HG03432 (cell line): Measurements from ENCODE around the gene SPATS2.
A peak's percentile ranks its signal among the peaks of the same experiment; 100 is the strongest.
"Not testable (repeated sequence)": the region's sequence is repeated elsewhere in the genome, so short reads cannot be mapped to it uniquely, and the experiment has no call there.

Experiments used
- ATAC-seq: cut with Tn5 transposase; IDR thresholded peaks from one replicate; pipeline ENCODE4 v1.9.1; 2021; ENCODE audit warnings: mild to moderate bottlenecking, moderate library complexity; ENCODE audit not compliant: unreplicated experiment

The SPATS2 gene

DNA sequence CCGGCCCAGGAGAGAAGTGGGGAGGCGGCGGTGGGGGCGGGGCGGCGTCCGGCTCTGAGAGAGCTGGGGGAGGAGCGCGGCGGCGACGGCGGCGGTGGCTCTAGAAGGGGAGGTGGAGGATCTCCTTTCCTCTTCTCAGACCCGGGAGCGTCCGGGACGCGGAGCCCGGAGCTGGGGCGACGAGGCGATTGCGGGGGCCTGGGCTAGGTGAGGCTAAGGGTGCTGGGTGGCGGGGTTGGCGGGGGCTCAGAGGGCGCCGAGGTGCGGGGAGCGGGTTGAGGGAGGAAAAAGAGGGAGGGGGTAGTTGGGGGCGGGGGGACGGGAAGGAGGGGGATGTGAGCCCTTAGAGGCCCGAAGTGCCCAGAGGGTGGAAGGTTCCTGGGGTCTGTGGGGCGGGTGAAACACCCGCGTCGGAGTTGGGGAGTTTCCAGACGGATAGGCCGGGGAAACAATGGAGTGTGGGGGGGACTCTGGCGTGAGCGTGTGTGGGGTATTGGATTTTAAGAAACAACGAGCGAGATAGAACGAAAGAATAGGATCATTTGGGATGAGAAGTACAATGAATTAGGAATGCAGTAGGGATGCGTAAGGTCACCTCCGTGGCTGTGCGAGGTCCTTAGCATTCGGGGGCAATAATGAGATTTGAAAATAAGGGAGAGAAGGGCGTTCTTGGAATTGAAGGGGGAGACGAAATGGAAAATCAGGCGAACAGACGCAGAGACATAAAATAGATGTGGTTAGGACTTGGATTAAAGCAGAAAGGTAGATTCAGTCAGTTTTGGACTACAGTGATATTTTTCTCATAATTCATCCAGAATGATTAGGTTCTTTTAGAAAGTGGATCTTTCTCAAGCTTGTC, at the start of gene SPATS2:
Gene SPATS2 (plus strand): TSS at position 82 of the 859 bp plus-strand sequence. CDS start 93,551 bp downstream, outside the sequence.
- no peak for ATAC-seq

DNA sequence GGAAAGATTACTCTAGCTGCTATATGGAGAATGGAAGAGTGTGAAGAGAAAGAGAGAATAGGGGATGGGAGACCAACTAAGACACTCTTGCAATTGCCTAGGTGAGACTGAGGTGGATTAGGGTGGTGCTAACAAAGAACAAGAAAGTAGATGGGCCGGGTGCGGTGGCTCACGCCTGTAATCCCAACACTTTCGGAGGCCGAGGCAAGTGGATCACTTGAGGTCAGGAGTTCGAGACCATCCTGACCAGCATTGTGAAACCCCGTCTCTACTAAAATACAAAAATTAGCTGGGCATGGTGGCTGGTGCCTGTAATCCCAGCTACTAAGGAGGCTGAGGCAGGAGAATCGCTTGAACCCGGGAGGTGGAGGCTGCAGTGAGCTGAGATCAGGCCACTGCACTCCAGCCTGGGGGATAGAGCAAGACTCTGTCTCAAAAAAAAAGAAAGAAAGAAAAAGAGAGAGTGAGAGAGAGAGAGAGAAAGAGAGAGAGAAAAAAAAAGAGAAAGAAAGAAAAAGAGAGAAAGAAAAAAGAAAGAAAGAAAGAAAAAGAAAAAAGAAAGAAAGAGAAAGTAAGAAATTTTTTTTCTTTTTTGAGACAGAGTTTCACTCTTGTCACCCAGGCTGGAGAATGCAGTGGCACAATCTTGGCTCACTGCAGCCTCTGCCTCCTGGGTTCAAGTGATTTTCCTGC, 46.7 kb upstream of the SPATS2 start:
- ATAC-seq: not testable (repeated sequence)

DNA sequence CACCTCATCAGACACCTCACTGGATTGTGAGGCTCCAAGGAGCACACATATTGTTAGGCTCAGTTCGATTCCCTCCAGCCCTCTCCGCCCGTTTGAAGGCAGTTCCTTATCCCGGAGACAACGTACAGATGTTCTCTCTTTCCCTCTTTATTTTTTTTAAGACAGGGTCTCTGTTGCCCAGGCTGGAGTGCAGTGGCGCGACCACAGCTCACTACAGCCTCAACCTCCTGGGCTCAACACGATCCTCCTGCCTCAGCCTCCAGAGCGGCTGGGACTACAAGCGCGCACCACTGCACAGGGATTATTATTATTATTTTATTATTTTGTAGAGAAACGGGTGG, 44.9 kb upstream of the SPATS2 start:
- no peak for ATAC-seq

- ATAC-seq: peak; percentile 99
Measured at GRCh38 chr12:49322708-49323523, 44.3 kb upstream of the SPATS2 start, which contains the start of gene TROAP. Gene TROAP, plus strand, starts transcription at chr12:49323255. Its CDS starts 354 bp downstream, at chr12:49323609.

DNA sequence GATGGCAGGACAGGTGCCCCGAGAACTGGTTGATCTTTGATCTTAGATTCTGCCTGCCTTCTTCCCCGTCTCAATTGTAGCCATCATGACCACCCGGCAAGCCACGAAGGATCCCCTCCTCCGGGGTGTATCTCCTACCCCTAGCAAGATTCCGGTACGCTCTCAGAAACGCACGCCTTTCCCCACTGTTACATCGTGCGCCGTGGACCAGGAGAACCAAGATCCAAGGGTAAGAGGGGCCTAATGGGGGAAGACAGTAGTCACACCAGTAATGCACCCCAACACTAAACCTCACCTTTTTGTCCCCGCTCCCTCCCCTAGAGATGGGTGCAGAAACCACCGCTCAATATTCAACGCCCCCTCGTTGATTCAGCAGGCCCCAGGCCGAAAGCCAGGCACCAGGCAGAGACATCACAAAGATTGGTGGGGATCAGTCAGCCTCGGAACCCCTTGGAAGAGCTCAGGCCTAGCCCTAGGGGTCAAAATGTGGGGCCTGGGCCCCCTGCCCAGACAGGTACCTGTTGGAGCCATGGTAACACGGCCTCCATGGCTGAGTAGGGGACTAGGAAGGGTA, 43.7 kb upstream of the SPATS2 start:
- ATAC-seq: no peak

- no peak for ATAC-seq
Measured at GRCh38 chr12:49325606-49326005, 41.7 kb upstream of the SPATS2 start.

DNA sequence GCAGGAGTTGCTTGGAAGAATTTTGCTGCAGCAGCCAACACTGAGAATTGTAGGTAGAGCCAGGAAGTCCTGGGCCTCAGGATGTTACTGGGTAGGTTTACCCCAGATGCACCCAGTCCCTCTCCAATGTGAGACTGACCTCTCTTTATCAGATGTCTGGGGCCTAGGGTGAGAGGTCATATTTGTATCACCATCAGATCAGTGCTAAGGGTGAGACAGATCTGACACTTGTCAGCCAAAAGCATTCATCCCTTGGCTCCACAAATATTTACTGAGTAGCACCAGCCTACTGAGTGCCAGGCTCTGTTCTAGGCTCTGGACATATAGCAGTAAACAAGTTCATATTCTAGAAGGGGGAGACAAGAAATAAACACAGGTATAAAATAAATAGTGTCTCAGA, 39.9 kb upstream of the SPATS2 start:
- ATAC-seq: no peak

DNA sequence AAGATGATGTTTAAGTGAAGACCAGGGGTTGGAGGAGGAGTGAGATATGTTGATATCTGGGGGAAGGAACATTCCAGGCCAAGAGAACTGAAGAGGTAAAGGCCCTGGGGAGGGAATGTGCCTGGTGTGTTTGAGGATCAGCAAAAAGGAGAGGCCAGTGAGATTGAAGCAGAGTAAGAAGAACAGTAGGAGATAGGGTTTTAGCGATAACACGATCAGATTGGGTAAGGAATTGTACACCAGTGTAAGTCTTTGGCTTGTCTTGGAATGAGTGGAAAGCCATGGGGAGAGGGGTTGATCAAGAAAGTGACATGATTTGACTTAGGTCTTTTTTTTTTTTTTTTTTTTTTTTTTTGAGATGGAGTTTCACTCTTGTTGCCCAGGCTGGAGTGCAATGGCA, 39.4 kb upstream of the SPATS2 start:
- no peak for ATAC-seq

GRCh38 chr12:49328816-49329215, 38.4 kb upstream of the SPATS2 start:
- no peak for ATAC-seq

DNA sequence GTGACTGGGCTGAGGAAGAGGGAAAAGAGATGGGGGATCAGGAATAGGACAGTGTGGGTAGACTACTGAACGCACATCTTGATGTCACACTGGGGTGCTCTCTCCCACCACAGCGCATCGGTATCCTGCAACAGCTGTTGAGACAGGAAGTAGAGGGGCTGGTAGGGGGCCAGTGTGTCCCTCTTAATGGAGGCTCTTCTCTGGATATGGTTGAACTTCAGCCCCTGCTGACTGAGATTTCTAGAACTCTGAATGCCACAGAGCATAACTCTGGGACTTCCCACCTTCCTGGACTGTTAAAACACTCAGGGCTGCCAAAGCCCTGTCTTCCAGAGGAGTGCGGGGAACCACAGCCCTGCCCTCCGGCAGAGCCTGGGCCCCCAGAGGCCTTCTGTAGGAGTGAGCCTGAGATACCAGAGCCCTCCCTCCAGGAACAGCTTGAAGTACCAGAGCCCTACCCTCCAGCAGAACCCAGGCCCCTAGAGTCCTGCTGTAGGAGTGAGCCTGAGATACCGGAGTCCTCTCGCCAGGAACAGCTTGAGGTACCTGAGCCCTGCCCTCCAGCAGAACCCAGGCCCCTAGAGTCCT, 37.1 kb upstream of the SPATS2 start:
- ATAC-seq: no peak

DNA sequence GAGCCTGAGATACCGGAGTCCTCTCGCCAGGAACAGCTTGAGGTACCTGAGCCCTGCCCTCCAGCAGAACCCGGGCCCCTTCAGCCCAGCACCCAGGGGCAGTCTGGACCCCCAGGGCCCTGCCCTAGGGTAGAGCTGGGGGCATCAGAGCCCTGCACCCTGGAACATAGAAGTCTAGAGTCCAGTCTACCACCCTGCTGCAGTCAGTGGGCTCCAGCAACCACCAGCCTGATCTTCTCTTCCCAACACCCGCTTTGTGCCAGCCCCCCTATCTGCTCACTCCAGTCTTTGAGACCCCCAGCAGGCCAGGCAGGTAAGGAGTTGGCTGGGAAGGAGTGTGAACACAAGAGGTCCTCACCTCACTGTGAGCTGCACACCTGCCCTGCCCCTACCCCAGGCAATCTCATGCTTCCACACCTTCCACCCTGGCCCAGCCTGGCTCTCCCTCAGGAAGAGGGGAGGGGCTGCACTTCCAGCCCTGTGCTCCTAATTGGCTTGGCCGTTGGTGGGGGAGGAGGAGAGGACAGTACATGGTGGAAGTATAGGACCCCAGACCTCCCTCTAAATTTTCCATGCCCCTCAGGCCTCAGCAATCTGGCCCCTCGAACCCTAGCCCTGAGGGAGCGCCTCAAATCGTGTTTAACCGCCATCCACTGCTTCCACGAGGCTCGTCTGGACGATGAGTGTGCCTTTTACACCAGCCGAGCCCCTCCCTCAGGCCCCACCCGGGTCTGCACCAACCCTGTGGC, 36.5 kb upstream of the SPATS2 start:
- ATAC-seq: no peak

DNA sequence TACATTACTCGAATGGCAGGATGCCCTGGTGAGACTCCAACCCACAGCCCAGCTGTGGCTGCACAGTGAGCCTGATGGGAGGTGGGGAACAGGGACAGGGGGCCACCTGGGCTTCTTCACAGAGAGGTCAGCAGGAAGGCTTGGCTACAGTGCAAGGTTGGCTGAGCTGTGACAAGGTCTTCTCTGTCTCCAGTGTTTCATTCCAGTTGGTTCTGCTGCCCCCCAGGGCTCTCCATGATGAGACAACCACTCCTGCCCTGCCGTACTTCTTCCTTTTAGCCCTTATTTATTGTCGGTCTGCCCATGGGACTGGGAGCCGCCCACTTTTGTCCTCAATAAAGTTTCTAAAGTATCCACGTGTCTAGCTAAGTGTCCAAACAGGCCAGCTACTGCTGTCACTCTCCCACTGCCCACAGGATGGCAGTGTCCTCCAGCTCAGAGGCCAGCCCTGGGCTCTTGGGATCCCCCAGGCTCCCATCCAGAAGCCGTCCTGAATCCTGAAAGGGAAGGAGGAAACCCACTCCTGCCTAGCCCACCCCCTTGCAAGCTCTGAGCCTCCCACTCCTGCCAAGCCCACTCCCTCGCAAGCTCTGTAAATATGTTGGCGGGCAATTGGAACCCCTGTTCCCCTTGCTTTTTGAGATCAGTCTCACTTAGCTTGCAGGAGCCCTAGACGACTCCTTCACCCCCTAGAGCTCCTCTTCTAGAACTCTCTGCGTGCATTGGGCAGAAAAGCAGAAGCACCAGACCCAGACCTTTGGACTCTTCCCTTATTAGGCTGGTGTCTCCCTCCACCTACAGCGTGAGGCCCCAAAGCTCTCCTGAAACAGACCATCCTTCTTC, 35.7 kb upstream of the SPATS2 start:
- no peak for ATAC-seq

DNA sequence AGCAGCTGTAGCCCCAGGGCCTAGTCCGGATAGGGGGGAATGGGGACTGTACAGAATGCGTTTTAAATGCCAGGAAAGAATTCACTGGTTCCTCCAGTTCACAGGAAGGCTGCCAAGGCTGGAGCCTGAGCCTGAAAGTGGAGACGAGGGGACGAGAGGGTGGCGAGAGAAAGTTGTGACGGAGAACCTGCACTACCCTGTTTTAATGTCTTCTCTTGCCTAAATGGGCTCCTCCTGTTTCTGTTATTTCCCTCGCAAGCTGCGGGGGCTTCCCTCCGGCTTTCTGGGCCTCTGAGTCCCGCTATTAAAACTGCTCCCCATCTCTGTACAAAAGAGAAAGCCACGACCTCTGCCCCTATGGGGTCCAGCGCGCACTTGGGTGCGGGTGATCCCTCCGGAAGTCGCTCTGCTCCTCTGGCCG, 34.8 kb upstream of the SPATS2 start:
- ATAC-seq: no peak

DNA sequence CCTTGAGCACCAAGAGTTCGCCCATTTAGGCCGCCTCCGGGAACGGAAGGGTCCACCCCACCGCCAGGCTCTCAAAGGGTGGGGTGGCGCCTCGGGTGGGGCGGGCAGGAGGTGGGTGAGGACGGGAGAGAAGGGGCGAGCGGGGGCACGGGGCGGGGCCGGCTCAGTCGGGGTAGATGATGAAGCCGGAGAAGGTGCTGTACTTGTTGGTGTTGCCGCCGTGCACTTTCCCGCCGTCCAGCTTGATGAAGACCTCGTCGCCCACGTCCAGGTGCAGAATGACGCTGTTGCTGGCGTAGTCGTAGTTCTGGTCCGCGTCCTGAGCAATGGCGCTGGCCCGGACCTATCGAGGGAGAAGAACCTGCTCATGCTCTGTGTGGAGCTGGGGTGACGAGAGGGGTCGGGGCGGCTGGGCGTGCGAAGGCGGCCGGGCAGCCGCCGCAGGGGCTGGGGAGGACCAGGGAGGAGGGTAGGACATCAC, 34.3 kb upstream of the SPATS2 start:
- no peak for ATAC-seq

DNA sequence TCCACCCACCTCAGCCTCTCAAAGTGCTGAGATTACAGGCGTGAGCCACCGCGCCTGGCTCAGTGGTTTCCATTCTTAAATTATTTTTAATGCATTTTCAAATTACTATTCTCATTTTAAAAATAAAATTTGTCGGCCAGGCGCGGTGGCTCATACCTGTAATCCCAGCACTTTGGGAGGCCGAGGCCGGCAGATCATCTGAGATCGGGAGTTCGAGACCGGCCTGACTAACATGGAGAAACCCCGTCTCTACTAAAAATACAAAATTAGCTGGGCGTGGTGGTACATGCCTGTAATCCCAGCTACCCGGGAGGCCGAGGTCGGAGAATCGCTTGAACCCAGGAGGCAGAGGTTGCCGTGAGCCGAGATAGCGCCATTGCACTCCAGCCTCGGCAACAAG, 33.5 kb upstream of the SPATS2 start:
- not testable (repeated sequence) for ATAC-seq

DNA sequence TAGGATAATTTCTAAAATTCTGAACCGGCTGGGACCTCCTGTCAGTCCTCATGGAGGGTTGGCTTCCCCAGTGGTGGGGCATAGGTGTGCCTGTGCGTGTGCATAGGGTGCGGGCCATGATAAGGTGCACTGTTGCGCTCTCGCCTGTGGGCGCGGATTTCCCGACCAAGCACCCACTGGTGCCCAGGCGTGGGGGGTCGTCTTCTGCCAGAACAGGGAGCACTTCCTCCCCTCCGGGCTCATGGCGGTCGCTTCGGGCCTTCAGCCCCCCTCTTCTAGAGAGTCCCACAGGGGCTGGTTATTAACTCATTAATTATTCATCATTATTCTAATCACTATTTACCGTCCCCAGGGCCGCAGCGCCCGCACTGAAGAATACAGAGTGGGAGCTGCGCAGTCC, 33.0 kb upstream of the SPATS2 start:
- ATAC-seq: no peak

GRCh38 chr12:49334681-49335080, 32.6 kb upstream of the SPATS2 start:
- ATAC-seq: no peak

- no peak for ATAC-seq
Measured at GRCh38 chr12:49335118-49335954, 31.9 kb upstream of the SPATS2 start.
